OCI-LY1 (cell line): ENCODE measurements around the gene NBEA.

Source experiments
- H2AFZ ChIP-seq: fragments of 200-600 bp; sonication (generic), shearing (Covaris generic); 2 replicates; pipeline ENCODE4 v1.6.0; 2014; ENCODE audit warnings: antibody characterized with exemption, mild to moderate bottlenecking, low read length
- H3F3A ChIP-seq: fragments of 200-600 bp; sonication (generic), shearing (Covaris generic); 2 replicates; pipeline ENCODE4 v1.6.0; 2014; ENCODE audit warnings: mild to moderate bottlenecking, antibody characterized with exemption, low read length, moderate library complexity; ENCODE audit not compliant: insufficient read depth
- H3K27ac ChIP-seq: fragments of 200-600 bp; sonication (generic); 2 replicates; pipeline ENCODE4 v1.5.1; 2014; ENCODE audit warnings: low read length, mixed run types, mild to moderate bottlenecking, low read depth; ENCODE audit not compliant: poor library complexity, severe bottlenecking
- H3K27me3 ChIP-seq: fragments of 200-600 bp; sonication (generic); 2 replicates; pipeline ENCODE4 v1.6.0; 2014; ENCODE audit warnings: antibody characterized with exemption, mild to moderate bottlenecking, low read length, moderate library complexity; ENCODE audit not compliant: insufficient read depth
- H3K36me3 ChIP-seq: fragments of 200-600 bp; sonication (generic); 2 replicates; pipeline ENCODE4 v1.6.1; 2014; ENCODE audit warnings: mild to moderate bottlenecking, antibody characterized with exemption, low read length, moderate library complexity, mixed read lengths; ENCODE audit not compliant: insufficient read depth
- H3K4me1 ChIP-seq: fragments of 200-600 bp; sonication (generic); 2 replicates; pipeline ENCODE4 v1.5.1; 2014; ENCODE audit warnings: mild to moderate bottlenecking, low read length, moderate library complexity; ENCODE audit not compliant: insufficient read depth, severe bottlenecking
- H3K4me2 ChIP-seq: fragments of 200-600 bp; sonication (generic), shearing (Covaris generic); 2 replicates; pipeline ENCODE4 v1.6.1; 2014; ENCODE audit warnings: low read length
- H3K4me3 ChIP-seq: fragments of 200-600 bp; sonication (generic); 2 replicates; pipeline ENCODE4 v1.5.1; 2014; ENCODE audit warnings: low read length, low read depth, mild to moderate bottlenecking, mixed read lengths; ENCODE audit not compliant: poor library complexity, severe bottlenecking
- H3K79me2 ChIP-seq: fragments of 200-600 bp; shearing (Covaris generic); 2 replicates; pipeline ENCODE4 v1.6.1; 2016; ENCODE audit warnings: mixed run types, low read length, mixed read lengths; ENCODE audit not compliant: insufficient read depth
- H3K9ac ChIP-seq: fragments of 200-600 bp; sonication (generic), shearing (Covaris generic); 2 replicates; pipeline ENCODE4 v1.6.1; 2014; ENCODE audit warnings: mild to moderate bottlenecking, low read length, mixed read lengths
- H3K9me2 ChIP-seq: fragments of 200-600 bp; sonication (generic), shearing (Covaris generic); 2 replicates; pipeline ENCODE4 v1.6.1; 2014; ENCODE audit warnings: low read depth, mild to moderate bottlenecking, low read length, mixed read lengths
- H3K9me3 ChIP-seq: fragments of 200-600 bp; shearing (Covaris generic); 2 replicates; pipeline ENCODE4 v1.6.1; 2014; ENCODE audit warnings: low read length, mixed read lengths
- H4K20me1 ChIP-seq: fragments of 200-600 bp; sonication (generic), shearing (Covaris generic); 2 replicates; pipeline ENCODE4 v1.6.0; 2016; ENCODE audit warnings: mild to moderate bottlenecking, low read length; ENCODE audit not compliant: insufficient read depth
- EZH2 ChIP-seq: fragments of 200-600 bp; sonication (generic), shearing (Covaris generic); IDR thresholded peaks from 2 replicates; pipeline ENCODE4 v1.8.0; 2017; ENCODE audit warnings: borderline replicate concordance, mixed run types, mild to moderate bottlenecking, antibody characterized with exemption, low read length, moderate library complexity, mixed read lengths
- TF ChIP-seq, protein P1 (sequence below): fragments of 200-600 bp; sonication (generic), shearing (Covaris generic); IDR thresholded peaks from 2 replicates; pipeline ENCODE4 v1.5.1; 2017; ENCODE audit warnings: mild to moderate bottlenecking, antibody characterized with exemption, low read length, moderate library complexity, mixed read lengths

The NBEA gene

DNA sequence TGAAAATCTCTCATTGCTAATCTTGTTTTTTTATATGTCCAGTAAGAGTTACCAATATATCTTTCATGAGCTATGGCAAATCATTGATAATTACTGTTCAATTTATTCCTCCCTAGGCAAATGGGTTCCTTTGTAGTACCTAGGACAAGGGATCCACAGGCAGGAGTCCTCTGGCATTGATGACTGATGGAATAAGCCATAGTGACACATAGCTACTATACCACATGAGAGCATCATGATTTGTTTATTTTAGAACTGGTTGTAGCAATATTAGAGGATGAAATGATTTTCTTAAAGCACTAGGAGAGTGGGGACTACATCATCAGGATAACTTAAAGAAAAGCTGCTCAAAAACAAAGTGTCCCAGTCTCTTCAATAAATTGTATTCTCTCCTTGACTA, 556.2 kb downstream of the NBEA start:
- Histone ChIP-seq H3K9me3 (no peaks in the 10 kb centered on the region), H3F3A (no peaks in the 10 kb centered on the region), H2AFZ (no peak overlapping the region), H3K27ac (no peak overlapping the region), H3K9me2 (no peaks in the 10 kb centered on the region), H3K4me3 (no peak overlapping the region), H4K20me1 (no peaks in the 10 kb centered on the region), H3K4me1 (no peaks in the 10 kb centered on the region), H3K9ac (no peak overlapping the region), H3K79me2 (no peaks in the 10 kb centered on the region), H3K27me3 (no peaks in the 10 kb centered on the region), H3K4me2 (no peak overlapping the region), H3K36me3 (no peaks in the 10 kb centered on the region)
- TF ChIP-seq, protein P1, sequence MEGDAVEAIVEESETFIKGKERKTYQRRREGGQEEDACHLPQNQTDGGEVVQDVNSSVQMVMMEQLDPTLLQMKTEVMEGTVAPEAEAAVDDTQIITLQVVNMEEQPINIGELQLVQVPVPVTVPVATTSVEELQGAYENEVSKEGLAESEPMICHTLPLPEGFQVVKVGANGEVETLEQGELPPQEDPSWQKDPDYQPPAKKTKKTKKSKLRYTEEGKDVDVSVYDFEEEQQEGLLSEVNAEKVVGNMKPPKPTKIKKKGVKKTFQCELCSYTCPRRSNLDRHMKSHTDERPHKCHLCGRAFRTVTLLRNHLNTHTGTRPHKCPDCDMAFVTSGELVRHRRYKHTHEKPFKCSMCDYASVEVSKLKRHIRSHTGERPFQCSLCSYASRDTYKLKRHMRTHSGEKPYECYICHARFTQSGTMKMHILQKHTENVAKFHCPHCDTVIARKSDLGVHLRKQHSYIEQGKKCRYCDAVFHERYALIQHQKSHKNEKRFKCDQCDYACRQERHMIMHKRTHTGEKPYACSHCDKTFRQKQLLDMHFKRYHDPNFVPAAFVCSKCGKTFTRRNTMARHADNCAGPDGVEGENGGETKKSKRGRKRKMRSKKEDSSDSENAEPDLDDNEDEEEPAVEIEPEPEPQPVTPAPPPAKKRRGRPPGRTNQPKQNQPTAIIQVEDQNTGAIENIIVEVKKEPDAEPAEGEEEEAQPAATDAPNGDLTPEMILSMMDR: no peak
- TF ChIP-seq EZH2: no peak

DNA sequence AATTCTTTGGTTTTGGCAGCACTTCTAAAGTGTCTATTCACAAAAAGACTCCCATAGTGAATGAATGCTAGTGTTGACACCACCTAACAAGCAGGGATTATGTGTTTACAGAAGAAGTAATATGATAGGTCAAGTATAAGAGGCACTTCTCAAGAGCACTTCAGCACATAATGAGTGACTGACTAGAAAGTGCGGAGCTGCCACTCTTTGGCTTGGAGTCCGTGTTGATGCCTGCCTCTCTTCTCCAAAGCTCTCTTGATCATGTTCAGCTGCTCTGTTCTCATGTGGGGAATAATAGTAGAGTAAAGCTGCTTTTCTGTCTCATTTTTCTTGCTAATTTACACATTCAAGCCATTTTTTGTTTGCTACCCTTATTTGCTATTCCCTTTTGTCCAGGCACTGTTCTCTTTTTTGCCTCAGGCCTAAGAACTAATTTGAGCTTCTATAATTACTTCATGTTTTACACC, 557.2 kb downstream of the NBEA start:
- Histone ChIP-seq H3K9me2 (no peaks in the 10 kb centered on the region), H3F3A (no peaks in the 10 kb centered on the region), H3K27ac (no peak overlapping the region), H3K4me3 (no peak overlapping the region), H3K27me3 (no peaks in the 10 kb centered on the region), H3K4me1 (no peaks in the 10 kb centered on the region), H3K9ac (no peak overlapping the region), H3K79me2 (no peaks in the 10 kb centered on the region), H3K9me3 (no peaks in the 10 kb centered on the region), H2AFZ (no peak overlapping the region), H4K20me1 (no peaks in the 10 kb centered on the region), H3K36me3 (no peaks in the 10 kb centered on the region), H3K4me2 (no peak overlapping the region)
- no peak for TF ChIP-seq EZH2
- TF ChIP-seq, protein P1: no peak

DNA sequence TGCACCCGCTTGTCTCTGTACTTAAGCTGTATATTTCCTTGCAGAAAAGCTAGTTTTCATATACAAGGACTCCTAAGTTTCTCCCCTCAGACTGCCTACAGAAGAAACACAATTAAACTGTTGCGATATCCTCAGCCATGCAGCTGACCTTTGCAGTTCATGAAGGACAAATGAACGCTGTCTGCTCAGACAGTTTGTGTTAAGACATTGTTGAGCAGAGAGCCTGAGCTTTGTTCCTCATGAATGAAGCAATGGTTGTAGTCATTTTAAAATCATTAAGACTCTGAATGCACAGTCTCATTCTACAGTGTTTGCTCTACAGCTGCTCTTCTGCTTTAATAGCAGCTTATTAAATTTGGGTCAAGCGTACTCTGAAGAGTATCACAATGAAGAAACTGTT, 557.6 kb downstream of the NBEA start:
- Histone ChIP-seq H3K4me3 (no peak overlapping the region), H4K20me1 (no peaks in the 10 kb centered on the region), H3F3A (no peaks in the 10 kb centered on the region), H3K9me3 (no peaks in the 10 kb centered on the region), H3K27ac (no peak overlapping the region), H3K79me2 (no peaks in the 10 kb centered on the region), H3K36me3 (no peaks in the 10 kb centered on the region), H3K9me2 (no peaks in the 10 kb centered on the region), H2AFZ (no peak overlapping the region), H3K9ac (no peak overlapping the region), H3K4me2 (no peak overlapping the region), H3K27me3 (no peaks in the 10 kb centered on the region), H3K4me1 (no peaks in the 10 kb centered on the region)
- no peak for TF ChIP-seq EZH2
- TF ChIP-seq, protein P1: no peak
